LoVo (cell line): ENCODE data around the gene ENO3.

Experiments used
- DNase-seq: peaks from one replicate; pipeline ENCODE4 v3.0.0-alpha.2; 2016; ENCODE audit warnings: low spot score

The ENO3 gene

DNA sequence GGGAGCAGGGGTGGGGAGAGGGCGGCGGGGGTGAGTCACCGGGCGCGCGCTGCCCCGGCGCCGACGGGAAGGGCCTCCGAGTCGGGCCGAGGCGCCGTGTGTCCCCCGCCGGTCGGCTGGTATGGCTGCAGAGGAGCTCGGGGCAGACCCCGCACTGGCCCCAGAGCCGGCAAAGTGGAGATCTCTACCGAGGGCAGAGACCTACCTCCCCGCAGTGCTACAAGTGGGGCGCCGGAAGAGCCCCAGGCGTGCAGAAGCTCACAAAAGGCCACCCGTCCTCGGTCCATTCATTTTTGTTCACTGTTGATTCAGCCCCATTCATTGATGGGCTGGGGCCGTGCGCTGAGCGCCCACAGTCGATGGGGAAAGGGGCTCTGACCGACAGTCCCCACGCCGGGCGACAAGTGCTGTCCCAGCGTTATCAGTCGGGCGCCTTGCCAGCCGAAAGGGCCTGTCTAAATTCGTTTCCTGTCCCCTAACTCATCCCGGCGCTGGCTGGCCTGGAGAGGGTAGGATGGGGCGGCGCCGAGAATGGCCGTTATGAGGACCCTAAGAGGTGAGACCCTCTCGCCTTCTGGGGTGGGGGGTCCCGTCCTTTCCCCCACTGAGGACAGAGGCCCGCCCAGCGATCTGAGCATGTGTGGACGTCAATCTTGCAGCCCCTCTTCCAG lies 709 bp upstream of the ENO3 start:
- DNase-seq = peak; percentile 46

DNA sequence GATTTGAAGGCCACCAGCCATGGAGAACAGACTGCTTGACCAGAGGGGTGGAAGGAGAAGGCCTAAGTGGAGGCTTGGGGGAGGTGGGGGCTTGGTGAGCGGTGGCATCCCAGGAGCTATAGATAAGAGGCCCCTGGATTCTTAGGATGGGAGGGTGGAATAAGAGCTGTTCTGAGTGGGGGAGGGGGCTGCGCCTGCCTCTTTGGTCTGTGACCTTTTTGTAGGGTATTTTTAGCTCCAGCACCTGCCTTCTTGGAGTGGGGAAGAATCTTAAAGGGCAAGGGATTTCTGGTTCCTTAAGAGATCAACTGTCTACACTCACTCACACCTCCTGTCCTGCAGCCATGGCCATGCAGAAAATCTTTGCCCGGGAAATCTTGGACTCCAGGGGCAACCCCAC lies 567 bp downstream of the ENO3 start:
- DNase-seq = no peak

DNA sequence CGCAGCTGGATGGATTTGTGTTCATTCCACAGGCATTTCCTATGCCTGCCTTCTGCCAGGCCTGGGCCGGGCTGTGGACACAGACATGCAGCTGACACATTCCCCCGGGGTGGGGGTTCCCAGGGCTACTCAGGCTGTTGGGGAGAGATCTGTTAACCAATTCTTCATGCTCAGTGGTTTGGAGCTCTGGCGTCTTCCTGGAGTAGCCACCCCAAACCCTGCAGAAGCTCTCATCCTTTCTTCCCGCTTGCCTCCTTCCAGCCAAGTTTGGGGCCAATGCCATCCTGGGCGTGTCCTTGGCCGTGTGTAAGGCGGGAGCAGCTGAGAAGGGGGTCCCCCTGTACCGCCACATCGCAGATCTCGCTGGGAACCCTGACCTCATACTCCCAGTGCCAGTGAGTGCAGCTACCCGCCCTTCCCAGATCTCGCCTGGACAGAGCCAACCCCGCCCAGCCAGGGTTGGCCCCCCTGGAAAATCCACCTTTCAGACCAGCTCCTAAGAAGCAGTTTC lies 2.6 kb downstream of the ENO3 start:
- DNase-seq = no peak

DNA sequence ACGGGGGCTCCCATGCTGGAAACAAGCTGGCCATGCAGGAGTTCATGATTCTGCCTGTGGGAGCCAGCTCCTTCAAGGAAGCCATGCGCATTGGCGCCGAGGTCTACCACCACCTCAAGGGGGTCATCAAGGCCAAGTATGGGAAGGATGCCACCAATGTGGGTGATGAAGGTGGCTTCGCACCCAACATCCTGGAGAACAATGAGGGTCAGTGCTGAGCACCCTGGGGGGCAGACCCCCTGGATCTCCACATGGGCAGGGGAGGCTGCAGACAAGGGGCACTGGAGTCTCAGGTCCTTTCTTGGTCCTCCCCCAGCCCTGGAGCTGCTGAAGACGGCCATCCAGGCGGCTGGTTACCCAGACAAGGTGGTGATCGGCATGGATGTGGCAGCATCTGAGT lies 4.2 kb downstream of the ENO3 start:
- no peak for DNase-seq

DNA sequence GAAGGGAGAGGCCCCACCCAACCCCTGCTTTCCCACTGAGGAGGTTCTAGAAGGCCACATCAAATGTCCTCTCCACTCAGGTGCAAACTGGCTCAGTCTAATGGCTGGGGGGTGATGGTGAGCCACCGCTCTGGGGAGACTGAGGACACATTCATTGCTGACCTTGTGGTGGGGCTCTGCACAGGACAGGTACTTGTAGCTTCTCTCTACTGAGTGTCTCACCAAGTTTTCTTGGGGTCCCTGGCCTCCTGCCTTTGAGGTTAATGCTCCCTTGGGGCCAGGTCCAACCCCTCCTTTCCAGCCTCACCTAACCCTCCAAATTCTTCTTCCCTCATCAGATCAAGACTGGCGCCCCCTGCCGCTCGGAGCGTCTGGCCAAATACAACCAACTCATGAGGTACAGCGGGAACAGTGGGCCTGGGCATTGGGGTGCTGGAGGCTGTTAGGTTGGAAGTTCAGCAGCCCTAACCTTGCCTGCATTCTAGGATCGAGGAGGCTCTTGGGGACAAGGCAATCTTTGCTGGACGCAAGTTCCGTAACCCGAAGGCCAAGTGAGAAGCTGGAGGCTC lies 5.7 kb downstream of the ENO3 start:
- DNase-seq = no peak

DNA sequence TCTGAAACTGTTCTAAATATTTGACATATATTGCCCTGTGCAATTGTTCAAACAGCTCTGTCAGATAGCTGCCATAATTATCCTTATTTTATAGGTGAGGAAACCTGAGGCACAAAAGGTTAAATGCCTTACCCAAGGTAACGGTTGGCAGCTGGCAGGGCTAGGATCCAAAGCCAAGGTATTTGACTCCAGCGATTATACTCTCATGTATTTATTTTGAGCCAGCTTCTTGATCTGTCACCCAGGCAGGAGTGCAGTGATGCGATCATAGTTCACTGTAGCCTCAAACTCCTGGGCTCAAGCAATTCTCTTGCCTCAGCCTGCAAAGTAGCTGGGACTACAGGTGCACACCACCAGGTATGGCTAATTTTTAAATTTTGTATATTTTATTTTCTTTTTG lies 7.2 kb downstream of the ENO3 start:
- DNase-seq = no peak

DNA sequence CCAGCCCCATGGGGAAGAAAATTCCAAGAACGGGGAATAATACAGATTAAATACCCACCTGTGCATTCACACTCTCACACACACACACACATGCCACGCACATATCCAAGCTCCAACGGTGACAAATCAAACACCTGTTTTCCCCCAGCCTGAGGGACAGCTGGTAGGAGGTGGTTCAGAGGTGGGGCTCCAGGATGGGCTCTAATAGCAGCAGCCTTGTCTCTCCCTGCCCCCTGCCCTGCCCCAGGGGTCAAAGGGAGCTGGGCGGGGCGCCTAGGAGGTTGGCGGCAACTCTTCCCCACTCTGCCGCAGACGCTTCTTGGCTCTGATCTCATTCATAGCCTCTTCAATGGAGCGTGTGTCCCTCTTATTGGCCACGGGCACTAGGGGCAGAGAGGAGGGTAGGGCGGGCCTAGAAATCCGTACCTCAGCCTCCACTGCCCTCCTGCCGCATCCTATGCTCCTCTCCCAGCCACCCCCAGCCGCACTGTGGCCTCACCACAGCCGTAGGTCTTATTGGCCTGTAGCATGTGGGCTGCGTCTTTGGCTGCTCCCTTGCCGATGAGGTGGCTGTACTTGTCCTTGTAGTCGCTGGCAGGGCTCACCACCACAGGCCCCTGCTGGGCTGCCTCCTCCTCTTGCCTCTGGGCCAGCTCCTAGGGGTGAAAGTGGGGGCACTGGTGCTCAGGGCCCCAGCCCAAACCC lies 8.5 kb downstream of the ENO3 start:
- no peak for DNase-seq

DNA sequence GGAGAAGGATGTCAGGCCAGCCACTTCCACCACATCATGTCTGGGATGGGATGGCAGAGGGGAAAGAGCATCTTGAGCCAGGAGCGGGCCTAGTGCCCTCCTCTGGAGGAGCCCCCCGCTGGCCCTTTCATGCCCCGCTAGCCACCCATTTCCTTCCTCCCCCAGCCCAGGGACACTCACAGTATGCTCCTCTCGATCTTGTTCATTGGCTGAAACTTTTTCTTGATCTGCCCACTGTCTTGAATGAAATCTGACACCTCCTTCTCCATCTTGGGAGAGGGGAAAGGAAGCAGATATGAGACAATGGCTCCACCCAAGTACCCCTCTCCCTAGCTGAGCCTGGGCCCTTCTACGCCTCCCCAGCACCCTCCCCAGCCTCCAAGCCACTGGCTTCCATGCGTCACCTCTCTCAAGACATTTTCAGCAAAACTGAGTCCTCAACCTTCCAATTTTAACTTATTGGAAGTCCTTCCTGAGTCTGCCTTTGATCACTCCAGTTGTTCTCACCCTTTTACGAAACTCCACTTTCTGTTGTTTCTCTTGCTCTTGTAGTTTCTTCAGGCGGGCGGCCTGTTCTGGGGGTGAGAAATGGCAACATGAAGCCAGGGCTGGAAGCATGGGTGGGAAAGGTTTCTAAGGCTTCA lies 9.5 kb downstream of the ENO3 start:
- DNase-seq = no peak

DNA sequence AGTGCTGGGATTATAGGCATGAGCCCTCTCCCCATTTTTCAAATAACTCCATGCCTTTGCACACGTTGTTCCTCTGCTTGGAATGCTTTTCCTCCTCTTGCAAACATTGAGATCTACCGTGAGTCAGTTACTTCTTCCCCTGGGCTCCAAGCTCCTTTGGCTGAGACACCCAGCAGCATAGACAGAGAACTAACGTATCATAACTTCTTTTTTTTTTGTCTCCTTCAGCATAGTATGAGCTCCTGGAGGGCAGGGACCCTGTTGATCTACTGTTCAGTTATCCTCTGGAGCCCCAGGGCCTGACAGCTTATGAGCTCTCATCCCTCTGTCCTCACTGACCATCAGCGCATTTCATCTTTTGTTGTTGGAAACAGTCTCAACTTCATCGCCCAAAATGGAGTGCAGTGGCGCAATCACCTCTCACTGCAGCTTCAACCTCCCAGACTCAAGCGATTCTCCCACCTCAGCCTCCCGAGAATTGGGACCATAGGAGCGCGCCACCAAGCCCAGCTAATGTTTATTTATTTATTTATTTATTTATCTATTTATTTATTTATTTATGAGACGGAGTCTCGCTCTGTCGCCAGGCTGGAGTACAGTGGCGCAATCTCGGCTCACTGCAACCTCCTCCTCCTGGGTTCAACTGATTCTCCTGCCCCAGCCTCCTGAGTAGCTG lies 14.5 kb downstream of the ENO3 start:
- DNase-seq = no peak

DNA sequence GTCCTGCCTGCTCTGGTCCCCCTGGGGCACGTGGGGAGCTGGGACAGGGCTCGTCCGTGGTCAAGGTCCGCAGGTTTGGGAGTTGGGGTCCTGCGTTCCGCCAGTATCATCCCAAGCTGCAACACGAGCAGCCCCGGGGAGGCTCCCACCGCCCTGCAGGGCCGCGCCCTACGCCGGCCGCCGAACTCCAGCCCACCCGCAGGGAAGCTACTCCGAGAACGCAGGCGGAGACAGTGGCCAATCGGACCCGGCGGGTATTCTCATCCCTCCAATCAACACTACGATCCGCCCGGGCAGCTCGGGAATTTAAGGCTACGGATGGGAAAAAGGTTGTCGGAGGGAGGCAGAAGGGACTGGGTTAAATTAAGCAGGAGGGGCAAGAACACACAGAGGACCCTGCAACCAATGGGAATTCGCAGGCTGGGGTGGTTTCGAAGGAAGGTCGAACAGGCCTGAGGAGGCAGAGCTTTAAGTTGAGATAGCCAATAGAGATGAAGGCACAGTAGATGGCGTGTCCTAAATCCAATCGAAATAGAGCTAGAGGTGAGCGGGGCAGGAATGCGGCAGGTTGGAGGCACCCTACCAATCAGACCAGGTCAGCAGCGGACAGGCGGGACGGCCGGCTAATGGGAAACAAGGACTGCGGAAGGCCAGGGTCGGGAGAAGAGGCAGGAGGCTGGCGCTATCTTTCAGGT lies 16.1 kb downstream of the ENO3 start:
- DNase-seq = peak; percentile 99

DNA sequence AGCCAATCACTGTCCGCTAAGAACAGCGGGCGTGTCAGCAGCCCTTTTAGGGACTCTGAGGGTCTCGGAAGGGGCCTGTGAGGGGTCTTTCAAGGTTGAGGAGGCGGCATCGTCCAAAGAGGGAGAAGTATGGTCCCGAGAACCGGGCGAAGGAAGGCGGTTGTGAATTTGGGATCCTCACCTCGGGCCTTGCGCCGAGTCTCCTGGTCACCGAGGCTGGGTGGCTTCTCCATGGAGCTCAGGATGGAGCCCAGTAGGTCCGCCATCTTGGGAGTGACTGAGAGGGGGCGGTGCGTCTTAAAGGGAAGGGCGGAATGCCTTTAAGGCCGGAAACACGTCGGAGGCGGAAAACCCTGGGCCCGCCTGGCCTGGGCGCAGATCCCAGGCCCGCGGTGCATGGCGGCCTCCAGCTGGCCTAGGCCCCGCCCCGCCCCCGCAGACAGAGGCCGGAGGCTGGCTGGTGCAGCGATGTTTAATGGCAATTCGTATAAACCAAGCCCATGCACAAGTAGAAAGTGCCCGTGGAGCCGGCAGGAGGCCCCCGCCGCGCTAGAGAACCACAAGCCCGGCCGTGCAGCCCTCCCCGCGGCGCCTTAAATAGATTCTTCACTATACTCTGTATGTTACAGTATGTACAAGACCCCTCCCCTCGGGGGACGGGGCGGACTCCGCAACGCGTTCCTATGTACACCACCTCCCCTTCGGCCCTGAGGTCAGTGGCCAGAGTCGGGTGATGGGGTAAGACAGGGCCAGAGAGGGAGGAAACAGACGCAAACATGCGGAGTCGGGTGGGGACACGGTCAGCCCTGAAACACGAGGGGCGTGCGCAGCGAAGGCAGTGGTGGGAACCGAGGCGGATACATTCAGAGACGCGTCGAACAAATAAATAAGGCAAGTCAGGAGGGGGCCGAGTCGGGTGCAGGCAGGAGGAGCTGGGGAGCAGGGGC lies 16.9 kb downstream of the ENO3 start, which contains the start of gene SPAG7:
Gene SPAG7 (minus strand): TSS at position 279 of the 947 bp plus-strand sequence. CDS start 13 bp downstream, at position 266.
- DNase-seq = peak; percentile 96

DNA sequence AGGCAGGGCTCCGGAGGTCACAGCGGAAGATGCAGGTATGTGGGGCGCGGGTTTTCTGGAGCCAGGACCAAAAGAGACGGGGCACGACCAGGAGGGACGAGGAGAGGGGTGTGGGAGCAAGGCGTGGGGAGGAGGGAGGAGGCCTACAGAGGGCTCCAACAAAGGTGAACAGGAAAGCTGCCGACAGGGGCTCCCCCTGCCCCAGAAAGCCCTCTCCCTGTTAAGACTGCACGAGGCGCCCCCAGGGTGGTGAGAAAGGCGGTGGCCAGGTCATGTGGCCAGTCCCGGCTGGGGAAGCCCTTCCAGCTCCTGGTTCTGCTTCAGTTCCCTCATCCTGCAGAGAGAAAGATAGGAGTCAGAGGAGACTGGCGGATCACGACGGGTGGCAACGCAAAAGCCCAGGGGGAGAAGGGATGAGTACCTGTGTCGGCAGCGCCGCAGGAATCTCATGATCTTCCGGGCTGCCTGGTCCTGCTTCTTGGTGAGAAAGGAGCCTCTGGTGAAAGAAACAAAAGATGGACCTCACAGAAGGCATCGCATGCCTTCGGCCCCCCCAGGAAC lies 17.6 kb downstream of the ENO3 start:
- no peak for DNase-seq

DNA sequence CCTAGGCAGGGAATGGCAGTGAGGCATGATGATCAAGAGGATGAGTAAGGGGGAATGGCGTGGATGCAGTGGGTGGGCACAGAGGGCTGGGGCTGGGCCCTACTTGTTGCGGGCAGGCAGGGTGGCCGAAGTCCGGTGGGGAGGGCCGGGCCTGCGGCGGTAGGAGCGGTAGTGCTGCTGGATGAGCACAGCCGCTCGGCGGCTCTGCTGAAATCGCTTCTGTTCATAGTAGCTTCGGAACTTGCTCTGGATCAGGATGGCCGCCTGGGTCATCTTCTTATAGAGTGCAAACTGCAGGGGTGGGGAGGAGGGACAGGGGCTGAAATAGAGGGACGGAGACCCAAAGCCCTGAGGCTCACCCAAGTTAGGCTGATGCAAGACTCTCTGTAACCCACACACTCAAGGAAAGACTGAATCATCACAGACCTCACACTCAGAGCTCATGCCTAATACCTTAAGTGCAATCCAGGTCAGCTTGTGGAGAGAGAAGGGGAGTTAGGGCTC lies 18.2 kb downstream of the ENO3 start:
- peak; percentile 51 for DNase-seq

DNA sequence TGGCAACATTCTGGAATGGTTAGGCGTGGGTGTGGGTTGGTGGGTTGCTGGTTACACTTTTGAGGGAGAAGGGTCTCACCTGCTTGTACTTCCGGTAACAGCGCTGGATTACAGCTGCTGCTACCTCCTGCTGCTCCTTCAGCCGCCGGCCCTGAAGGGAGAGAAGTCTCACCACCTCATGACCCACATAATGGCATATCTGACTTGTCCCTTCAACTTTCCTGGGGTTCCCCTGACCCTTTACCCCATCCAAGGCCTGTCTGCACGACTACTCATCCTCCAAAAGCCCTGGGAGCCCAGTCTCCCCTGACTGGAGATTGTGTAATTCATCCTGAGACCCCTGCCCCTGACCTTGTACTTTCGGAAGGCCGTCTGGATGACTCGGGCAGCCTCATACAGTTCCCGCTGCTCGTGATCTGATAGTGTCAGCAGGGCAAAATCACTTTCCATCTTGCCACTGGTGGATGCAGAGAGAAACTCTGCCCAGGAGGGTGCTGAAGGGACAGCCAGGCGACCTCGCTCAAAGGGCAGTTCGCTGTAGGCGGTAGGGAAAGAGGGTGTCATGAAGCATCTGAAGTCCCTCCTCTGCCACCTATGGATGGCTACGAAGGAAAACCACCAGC lies 18.7 kb downstream of the ENO3 start:
- no peak for DNase-seq

DNA sequence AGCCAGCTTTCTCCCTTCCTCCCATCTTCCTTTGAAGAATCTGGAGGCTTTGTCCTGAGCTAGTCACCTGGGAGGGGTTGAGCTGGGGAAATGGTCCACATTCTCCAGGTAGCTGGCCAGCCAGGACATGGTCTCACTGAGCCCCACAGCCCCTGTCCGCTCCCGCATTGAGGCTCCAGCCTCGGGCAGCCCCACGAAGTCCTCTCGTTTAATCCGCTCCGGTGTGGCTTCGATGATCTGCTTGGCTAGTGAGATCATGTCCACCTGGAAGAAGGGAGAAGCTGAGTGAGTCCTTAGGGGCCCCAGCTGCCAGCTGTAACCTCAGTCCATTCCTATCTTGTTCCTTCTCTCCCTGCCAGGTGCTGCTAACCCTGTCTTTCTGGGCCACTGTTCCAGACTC lies 19.4 kb downstream of the ENO3 start:
- DNase-seq = no peak

DNA sequence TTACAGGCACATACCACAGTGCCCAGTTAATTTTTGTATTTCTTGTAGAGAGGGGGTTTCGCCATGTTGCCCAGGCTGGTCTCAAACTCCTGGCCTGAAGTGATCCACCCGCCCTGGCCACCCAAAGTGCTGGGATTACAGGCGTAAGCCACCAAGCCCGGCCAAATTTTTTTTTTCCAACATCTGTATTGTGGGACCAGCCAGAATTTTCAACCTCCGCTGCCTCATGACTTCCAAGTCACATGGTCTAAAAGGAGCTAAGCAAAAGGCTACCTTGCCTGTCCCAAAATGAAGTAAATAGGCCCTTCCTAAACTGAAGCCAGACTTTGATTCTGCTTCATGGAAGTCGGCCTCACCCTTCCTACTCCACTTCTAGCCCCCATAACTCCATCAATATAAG lies 20.9 kb downstream of the ENO3 start:
- no peak for DNase-seq

DNA sequence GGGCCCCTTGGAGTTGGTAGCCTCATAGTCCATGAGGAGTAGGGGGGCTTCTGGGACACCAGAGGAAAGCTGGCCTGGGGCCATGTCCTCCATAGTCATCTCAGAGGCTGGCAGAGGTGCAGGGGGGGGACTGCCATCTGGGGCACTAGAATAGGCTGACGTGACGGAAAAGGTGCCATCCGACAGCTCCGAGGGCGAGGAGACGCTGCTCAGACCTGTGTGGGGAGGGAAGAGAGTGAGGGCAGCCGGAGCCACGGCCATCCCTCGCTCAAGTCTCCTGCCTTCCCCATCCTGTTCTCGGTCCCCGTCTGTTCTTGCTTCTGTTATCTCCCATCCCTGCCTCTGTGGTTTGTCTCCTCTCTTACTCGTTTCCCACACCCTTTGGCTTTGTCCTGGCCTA lies 21.4 kb downstream of the ENO3 start:
- DNase-seq = no peak

DNA sequence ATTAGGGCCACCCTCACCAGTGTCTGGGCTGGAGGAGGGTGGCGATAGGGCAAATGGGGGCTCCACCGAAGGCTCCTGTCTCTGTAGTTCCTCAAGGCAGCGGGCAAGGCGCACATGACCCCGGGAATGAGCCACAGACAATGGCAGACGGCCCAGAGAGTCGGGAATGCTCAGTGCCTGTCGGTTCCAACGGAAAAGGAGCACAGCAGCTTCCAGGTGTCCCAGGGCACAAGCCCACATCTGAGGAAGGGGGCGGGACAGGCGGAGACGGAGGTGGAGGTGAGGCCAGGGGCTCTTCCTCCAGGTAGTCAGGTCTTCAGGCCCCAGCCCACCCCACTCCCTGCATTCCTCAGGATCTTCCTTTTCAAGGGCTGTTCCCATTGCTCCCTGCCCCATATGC lies 21.8 kb downstream of the ENO3 start:
- no peak for DNase-seq
